Thoracic aorta (tissue), 2 donors: ENCODE measurements around the gene PPP1R1B. TPM values are rescaled to one million over a fixed set of nuclear protein-coding genes. Genes with fewer than 3 reads are reported as not detected.

Source experiments
- ATAC-seq: fragments of 150-250 bp; one replicate; pipeline ENCODE4 v1.8.0; 2017; ENCODE audit warnings: low read depth; ENCODE audit not compliant: insufficient number of reproducible peaks, low FRiP score
- DNase-seq: peaks from one replicate; pipeline ENCODE4 v3.0.0-alpha.2; 2020; ENCODE audit warnings: low spot score
- H3K27ac ChIP-seq, 2 donors: fragments of 200-600 bp; sonication (generic); 1 replicate in 1 of 2; 2 replicates in 1 of 2; pipeline ENCODE4 v1.5.1; 2016; ENCODE audit warnings: mild to moderate bottlenecking in 2 of 2, moderate library complexity in 2 of 2
- H3K27me3 ChIP-seq: fragments of 200-600 bp; sonication (generic); replicated peaks from 2 replicates; pipeline ENCODE4 v1.6.0; 2016; ENCODE audit warnings: mild to moderate bottlenecking; ENCODE audit not compliant: insufficient read depth
- H3K36me3 ChIP-seq: fragments of 200-600 bp; sonication (generic); one replicate; pipeline ENCODE4 v1.5.1; 2016
- H3K4me1 ChIP-seq, 2 donors: fragments of 200-600 bp; sonication (generic); 1 replicate in 1 of 2; 2 replicates in 1 of 2; pipeline versions ENCODE4 v1.5.1 to v1.6.0; 2016; ENCODE audit warnings: low read depth in 2 of 2, mild to moderate bottlenecking in 1 of 2; ENCODE audit not compliant: control insufficient read depth in 1 of 2
- H3K4me3 ChIP-seq: fragments of 200-600 bp; sonication (generic); 2 replicates; pipeline ENCODE4 v1.5.1; 2016; ENCODE audit warnings: mild to moderate bottlenecking
- H3K9me3 ChIP-seq: fragments of 200-600 bp; sonication (generic); 2 replicates; pipeline ENCODE4 v1.5.1; 2016
- CTCF ChIP-seq: fragments of 200-600 bp; sonication (generic); IDR thresholded peaks from one replicate; pipeline ENCODE4 v1.5.1; 2019; ENCODE audit warnings: antibody characterized with exemption
- total RNA-seq, 2 donors: library from RNA; depleted of rRNA; stranded (reverse); fragments of >200 nt; gene quantifications; one replicate each; pipeline versions ENCODE4 v1.1.0 to v1.2.3, GENCODE V29; 2016

PPP1R1B gene
- total RNA-seq, 2 donors from 2014 or later = 0.27 to 2.1 TPM

- no peak for ATAC-seq
- peak overlapping the region; percentile 87 for H3K27ac ChIP-seq
- DNase-seq = no peak
Observed at GRCh38 chr17:39675390-39676082, 48.8 kb downstream of the PPP1R1B start.

GRCh38 chr17:39676198-39676819 is 49.6 kb downstream of the PPP1R1B start:
- ATAC-seq = peak; percentile 24
- Histone ChIP-seq H3K27ac (peak overlapping the region; percentile 87 to 92), H3K4me3 (no peak overlapping the region), H3K4me1 (peaks cover 34 to 70% of the 10 kb centered on the region in 2 donors), H3K9me3 (no peaks in the 10 kb centered on the region), H3K36me3 (no peaks in the 10 kb centered on the region), H3K27me3 (no peaks in the 10 kb centered on the region)
- TF ChIP-seq CTCF = no peak
- peak; percentile 73 for DNase-seq

More at GRCh38 chr17:39675390-39676082, 48.8 kb downstream of the PPP1R1B start:
- Histone ChIP-seq H3K27me3 (no peaks in the 10 kb centered on the region), H3K36me3 (no peaks in the 10 kb centered on the region), H3K9me3 (no peaks in the 10 kb centered on the region), H3K4me3 (no peak overlapping the region), H3K4me1 (peaks cover 34 to 73% of the 10 kb centered on the region in 2 donors)
- TF ChIP-seq CTCF = no peak

- H3K36me3 ChIP-seq = no peaks in the 10 kb centered on the region
- no peaks in the 10 kb centered on the region for H3K9me3 ChIP-seq
- H3K4me3 ChIP-seq = peak overlapping the region; percentile 29
- H3K27ac ChIP-seq = peak overlapping the region; percentile 87 to 92
- H3K4me1 ChIP-seq = peaks cover 34 to 62% of the 10 kb centered on the region in 2 donors
- H3K27me3 ChIP-seq = no peaks in the 10 kb centered on the region
- no peak for ATAC-seq
- TF ChIP-seq CTCF = no peak
- DNase-seq = no peak
Observed at GRCh38 chr17:39677072-39677471, 50.3 kb downstream of the PPP1R1B start.

- no peaks in the 10 kb centered on the region for H3K9me3 ChIP-seq
- peak overlapping the region; percentile 29 for H3K4me3 ChIP-seq
- no peak for TF ChIP-seq CTCF
- H3K36me3 ChIP-seq = no peaks in the 10 kb centered on the region
- peak overlapping the region; percentile 87 to 92 for H3K27ac ChIP-seq
- ATAC-seq (peak; percentile 55), DNase-seq (peak; percentile 83)
- no peaks in the 10 kb centered on the region for H3K27me3 ChIP-seq
- H3K4me1 ChIP-seq = peaks cover 34 to 58% of the 10 kb centered on the region in 2 donors
Observed at GRCh38 chr17:39677542-39678339, 51.0 kb downstream of the PPP1R1B start.
